ENCODE results near the gene SLC2A4RG.

DNA sequence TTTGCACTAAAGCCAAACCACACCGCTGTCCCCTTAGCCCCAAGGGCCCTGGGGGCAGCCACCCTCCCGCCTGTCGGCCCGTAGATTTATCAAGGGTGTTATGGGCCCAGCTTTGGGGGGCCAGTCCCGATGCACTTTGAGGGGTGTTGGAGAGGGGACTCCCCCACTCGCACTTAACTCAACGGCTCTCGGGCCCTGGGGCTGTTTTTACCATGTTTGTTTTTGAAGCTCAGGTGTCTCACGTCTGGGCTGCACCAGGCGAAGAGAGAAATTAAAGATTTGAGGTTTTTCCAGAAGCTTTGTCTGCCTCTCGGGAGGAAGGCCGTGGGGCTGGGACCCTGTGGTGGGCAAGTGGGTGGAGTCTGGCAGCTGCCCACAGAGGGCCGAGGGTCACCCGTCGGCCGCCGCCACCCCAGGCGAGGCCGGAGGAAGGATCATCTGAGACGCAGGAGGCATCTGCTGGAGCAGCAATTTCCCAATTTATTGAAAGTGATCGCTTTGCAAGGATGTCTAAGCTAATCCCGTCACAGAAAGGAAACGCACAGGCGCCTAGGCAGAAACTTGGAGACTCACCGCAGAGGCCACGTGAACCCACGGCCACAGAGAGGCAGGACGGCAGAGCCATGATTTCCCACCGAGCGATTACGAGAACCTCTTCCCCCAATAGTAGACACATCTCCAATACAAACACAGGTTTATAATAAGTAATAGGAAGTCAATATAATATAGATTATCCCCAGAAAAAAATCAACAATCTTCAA lies 3.8 kb downstream of the SLC2A4RG start:
- no peak for TF ChIP-seq POLR2A (IDR thresholded peaks at IDR 0.05; ENCODE audit: low read depth)
- TF ChIP-seq, protein P1, sequence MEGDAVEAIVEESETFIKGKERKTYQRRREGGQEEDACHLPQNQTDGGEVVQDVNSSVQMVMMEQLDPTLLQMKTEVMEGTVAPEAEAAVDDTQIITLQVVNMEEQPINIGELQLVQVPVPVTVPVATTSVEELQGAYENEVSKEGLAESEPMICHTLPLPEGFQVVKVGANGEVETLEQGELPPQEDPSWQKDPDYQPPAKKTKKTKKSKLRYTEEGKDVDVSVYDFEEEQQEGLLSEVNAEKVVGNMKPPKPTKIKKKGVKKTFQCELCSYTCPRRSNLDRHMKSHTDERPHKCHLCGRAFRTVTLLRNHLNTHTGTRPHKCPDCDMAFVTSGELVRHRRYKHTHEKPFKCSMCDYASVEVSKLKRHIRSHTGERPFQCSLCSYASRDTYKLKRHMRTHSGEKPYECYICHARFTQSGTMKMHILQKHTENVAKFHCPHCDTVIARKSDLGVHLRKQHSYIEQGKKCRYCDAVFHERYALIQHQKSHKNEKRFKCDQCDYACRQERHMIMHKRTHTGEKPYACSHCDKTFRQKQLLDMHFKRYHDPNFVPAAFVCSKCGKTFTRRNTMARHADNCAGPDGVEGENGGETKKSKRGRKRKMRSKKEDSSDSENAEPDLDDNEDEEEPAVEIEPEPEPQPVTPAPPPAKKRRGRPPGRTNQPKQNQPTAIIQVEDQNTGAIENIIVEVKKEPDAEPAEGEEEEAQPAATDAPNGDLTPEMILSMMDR (IDR thresholded peaks at IDR 0.05) = no peak
